HUES48 (cell line): ENCODE data around the gene EXOC3L4.
"Not testable (repeated sequence)": the region's sequence is repeated elsewhere in the genome, so short reads cannot be mapped to it uniquely, and the experiment has no call there.

Source experiments
- H3K27ac ChIP-seq: one replicate; pipeline ENCODE4 v1.7.0; 2013; ENCODE audit warnings: low read depth, low read length, inconsistent platforms
- H3K27me3 ChIP-seq: 2 replicates; pipeline ENCODE4 v1.6.1; 2013; ENCODE audit warnings: mild to moderate bottlenecking, low read length; ENCODE audit not compliant: control insufficient read depth, insufficient read depth
- H3K36me3 ChIP-seq: 2 replicates; pipeline ENCODE4 v1.6.1; 2013; ENCODE audit warnings: low read length; ENCODE audit not compliant: control insufficient read depth, insufficient read depth
- H3K4me1 ChIP-seq: 2 replicates; pipeline ENCODE4 v1.6.1; 2013; ENCODE audit warnings: mild to moderate bottlenecking, low read length; ENCODE audit not compliant: control insufficient read depth, insufficient read depth
- H3K4me3 ChIP-seq: 2 replicates; pipeline ENCODE4 v1.5.1; 2013; ENCODE audit warnings: mild to moderate bottlenecking, low read depth, low read length
- H3K9ac ChIP-seq: 2 replicates; pipeline ENCODE4 v1.6.1; 2013; ENCODE audit warnings: mild to moderate bottlenecking, low read depth, low read length, moderate library complexity
- H3K9me3 ChIP-seq: 2 replicates; pipeline ENCODE4 v1.6.1; 2013; ENCODE audit warnings: low read length; ENCODE audit not compliant: control insufficient read depth, insufficient read depth

EXOC3L4 gene

DNA sequence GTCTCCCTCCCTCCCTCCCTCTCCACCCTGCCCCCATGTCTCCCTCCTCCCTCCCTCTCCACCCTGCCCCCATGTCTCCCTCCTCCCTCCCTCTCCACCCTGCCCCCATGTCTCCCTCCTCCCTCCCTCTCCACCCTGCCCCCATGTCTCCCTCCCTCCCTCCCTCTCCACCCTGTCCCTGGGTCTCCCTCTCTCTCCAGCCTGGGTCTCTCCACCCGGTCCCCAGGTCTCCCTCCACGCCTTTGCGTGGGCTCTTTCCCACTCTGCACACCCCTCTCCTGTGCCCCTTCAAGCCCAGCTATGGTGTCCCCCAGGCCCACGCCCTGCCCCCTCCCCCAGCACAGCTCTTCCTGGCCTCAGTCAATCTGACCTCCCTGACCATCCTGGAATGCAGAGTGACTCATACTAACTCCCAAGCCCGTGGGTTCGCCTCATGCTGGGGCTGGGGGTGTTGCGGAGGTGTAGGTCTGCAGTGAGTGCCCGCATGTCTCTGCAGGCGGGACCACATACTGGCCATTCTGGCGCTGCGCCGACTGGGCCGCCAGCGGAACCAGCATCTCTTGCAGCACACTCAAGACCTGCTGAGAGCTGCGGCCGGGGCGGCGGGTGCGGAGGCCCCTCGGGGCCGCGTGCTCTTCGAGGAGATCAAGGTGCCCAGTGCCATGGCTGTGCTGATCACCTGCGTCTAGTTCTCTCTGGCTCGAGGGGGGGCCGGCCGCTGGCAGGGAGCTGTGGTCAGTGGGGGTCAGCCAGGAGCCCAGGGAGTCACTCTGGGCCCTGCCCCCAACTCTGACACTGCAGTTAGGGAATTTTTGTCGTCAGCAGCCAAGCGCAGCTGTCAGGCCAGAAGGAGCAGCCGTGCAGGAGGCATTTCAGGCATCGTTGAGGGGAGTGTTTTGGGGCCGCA, 15.3 kb downstream of the EXOC3L4 start:
- Histone ChIP-seq H3K9ac (no peak overlapping the region; the same call in 1 of the 2 replicates), H3K9me3 (no peaks in the 10 kb centered on the region), H3K4me3 (peak overlapping the region; percentile 29; the same call in 1 of the 2 replicates), H3K36me3 (no peaks in the 10 kb centered on the region), H3K27me3 (peaks cover 19% of the 10 kb centered on the region), H3K4me1 (peaks cover 29% of the 10 kb centered on the region), H3K27ac (peak overlapping the region; percentile 79)

- Histone ChIP-seq H3K36me3 (no peaks in the 10 kb centered on the region), H3K4me3 (no peak overlapping the region), H3K9ac (no peak overlapping the region), H3K4me1 (peaks cover 29% of the 10 kb centered on the region), H3K9me3 (no peaks in the 10 kb centered on the region), H3K27ac (peak overlapping the region; percentile 32), H3K27me3 (peaks cover 12% of the 10 kb centered on the region)
Observed at GRCh38 chr14:103110681-103111231, 16.2 kb downstream of the EXOC3L4 start.

DNA sequence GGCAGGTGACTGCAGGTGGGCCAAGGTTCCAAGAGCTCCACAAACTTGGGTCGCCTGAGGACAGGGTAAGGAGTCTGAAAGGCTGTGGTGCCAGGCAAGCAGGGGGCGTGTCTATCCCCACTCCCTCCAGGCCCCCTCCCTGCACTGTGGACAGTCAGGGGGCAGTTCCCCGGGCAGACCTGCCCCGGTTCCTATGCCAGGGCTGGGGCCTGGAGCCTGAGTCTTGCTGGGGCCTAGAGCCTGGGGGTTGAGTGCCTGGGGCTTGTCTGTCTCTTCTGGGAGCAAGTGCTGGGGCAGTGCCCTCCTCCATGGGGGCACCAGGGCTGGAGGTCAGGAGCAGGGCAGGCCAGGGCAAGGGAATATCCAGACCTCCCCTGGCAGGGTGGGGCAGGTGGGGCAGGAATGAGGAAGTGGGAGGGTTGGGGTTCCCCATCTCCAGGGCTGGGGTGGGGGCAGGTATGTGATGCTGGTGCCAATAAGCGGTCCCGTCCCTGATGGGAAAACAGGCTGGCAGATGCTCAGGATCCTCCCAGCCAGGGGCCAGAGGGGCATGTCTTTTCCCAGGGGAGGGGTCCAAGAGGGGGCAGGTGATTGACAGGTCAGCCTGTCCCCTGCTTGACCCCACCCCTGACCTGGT, 16.8 kb downstream of the EXOC3L4 start:
- H3K9me3 ChIP-seq, result no peaks in the 10 kb centered on the region
- peaks cover 12% of the 10 kb centered on the region for H3K27me3 ChIP-seq
- no peak overlapping the region for H3K9ac ChIP-seq
- no peaks in the 10 kb centered on the region for H3K36me3 ChIP-seq
- H3K4me3 ChIP-seq, result no peak overlapping the region
- H3K4me1 ChIP-seq, result peaks cover 29% of the 10 kb centered on the region
- no peak overlapping the region for H3K27ac ChIP-seq

- Histone ChIP-seq H3K27ac (no peak overlapping the region), H3K9ac (no peak overlapping the region), H3K4me1 (peaks cover 29% of the 10 kb centered on the region)
Observed at GRCh38 chr14:103112400-103113243, 18.1 kb downstream of the EXOC3L4 start.

GRCh38 chr14:103113303-103113702, 18.8 kb downstream of the EXOC3L4 start:
- H3K9me3 ChIP-seq, result no peaks in the 10 kb centered on the region
- H3K27ac ChIP-seq, result no peak overlapping the region
- peaks cover 11% of the 10 kb centered on the region for H3K27me3 ChIP-seq
- no peak overlapping the region for H3K4me3 ChIP-seq
- H3K36me3 ChIP-seq, result no peaks in the 10 kb centered on the region
- H3K4me1 ChIP-seq, result peaks cover 24% of the 10 kb centered on the region
- H3K9ac ChIP-seq, result no peak overlapping the region

More at GRCh38 chr14:103112400-103113243, 18.1 kb downstream of the EXOC3L4 start:
- Histone ChIP-seq H3K36me3 (no peaks in the 10 kb centered on the region), H3K4me3 (no peak overlapping the region), H3K27me3 (peaks cover 12% of the 10 kb centered on the region), H3K9me3 (no peaks in the 10 kb centered on the region)

DNA sequence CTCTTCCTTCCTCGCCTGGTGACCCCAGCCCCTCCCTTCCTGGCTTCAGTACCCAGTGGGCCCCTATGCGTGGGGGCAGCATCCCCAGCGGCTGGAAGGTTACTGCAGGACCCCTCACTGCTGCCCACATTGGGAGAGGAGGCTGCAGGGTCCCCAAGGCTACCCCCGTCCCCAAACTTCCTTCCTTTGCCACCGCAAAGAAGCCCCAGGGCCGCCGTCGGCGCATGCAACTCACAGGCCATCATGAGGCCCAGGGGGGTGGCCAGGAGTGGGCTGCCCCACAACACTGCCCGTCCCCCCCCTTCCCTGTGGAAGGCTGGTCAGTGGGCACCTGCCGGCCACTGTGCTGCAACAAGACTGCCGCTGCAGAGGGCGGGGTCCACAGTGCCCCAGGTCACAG, 19.2 kb downstream of the EXOC3L4 start:
- Histone ChIP-seq H3K4me1 (peaks cover 20% of the 10 kb centered on the region), H3K27ac (no peak overlapping the region), H3K9ac (no peak overlapping the region)

GRCh38 chr14:103115086-103115679, 20.7 kb downstream of the EXOC3L4 start:
- H3K27me3 ChIP-seq, H3K4me3 ChIP-seq, H3K9me3 ChIP-seq, H3K27ac ChIP-seq, H3K9ac ChIP-seq, H3K36me3 ChIP-seq: not testable (repeated sequence)
- peaks cover 15% of the 10 kb centered on the region for H3K4me1 ChIP-seq

More for the DNA sequence above, 19.2 kb downstream of the EXOC3L4 start:
- Histone ChIP-seq H3K27me3 (peaks cover 9% of the 10 kb centered on the region), H3K36me3 (no peaks in the 10 kb centered on the region), H3K9me3 (no peaks in the 10 kb centered on the region), H3K4me3 (no peak overlapping the region)

- H3K4me1 ChIP-seq, result peaks cover 7% of the 10 kb centered on the region
- H3K36me3 ChIP-seq, result no peaks in the 10 kb centered on the region
- no peak overlapping the region for H3K27ac ChIP-seq
- no peak overlapping the region for H3K9ac ChIP-seq
- no peak overlapping the region for H3K4me3 ChIP-seq
- no peaks in the 10 kb centered on the region for H3K9me3 ChIP-seq
- peaks cover 4% of the 10 kb centered on the region; the same call in 1 of the 2 replicates for H3K27me3 ChIP-seq
Observed at GRCh38 chr14:103115845-103116572, 21.5 kb downstream of the EXOC3L4 start.

GRCh38 chr14:103116636-103117035, 22.1 kb downstream of the EXOC3L4 start:
- no peak overlapping the region for H3K27ac ChIP-seq
- H3K9ac ChIP-seq, result no peak overlapping the region
- H3K36me3 ChIP-seq, result no peaks in the 10 kb centered on the region
- H3K27me3 ChIP-seq, result peaks cover 8% of the 10 kb centered on the region; the same call in 1 of the 2 replicates
- H3K4me3 ChIP-seq, result no peak overlapping the region
- no peaks in the 10 kb centered on the region for H3K9me3 ChIP-seq
- H3K4me1 ChIP-seq, result peaks cover 10% of the 10 kb centered on the region; the same call in 1 of the 2 replicates

DNA sequence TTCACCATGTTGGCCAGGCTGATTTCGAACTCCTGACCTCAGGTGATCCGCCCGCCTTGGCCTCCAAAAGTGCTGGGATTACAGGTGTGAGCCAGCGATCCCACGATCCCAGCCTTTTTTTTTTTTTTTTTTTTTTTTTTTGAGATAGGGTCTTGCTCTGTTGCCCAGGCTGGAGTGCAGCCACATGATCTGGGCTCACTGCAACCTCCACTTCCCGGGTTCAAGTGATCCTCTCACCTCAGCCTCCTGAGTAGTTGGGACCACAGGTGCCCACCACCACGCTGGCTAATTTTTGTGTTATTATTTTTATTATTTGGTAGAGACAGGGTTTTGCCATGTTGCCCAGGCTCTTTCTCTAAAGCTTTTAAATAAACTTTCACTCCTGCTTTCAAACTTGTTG, 23.0 kb downstream of the EXOC3L4 start:
- Histone ChIP-seq H3K4me1 (peaks cover 17% of the 10 kb centered on the region; the same call in 1 of the 2 replicates), H3K27me3 (peaks cover 16% of the 10 kb centered on the region)
- H3K4me3 ChIP-seq, H3K27ac ChIP-seq, H3K9me3 ChIP-seq, H3K36me3 ChIP-seq, H3K9ac ChIP-seq: not testable (repeated sequence)
